ENCODE measurements around the gene CCDC12. TPM values are rescaled to one million over a fixed set of nuclear protein-coding genes. Genes with fewer than 3 reads are reported as not detected.

Gene CCDC12
- total RNA-seq, 1 donor from 2014 or later: 17.9 TPM

- DNase-seq (ENCODE audit: low spot score): no peak
- no peak overlapping the region for H3K4me3 Mint-ChIP-seq
- Histone ChIP-seq H4K20me1 (ENCODE audit: low read depth) (no peaks in the 10 kb centered on the region), H3K9me3 (ENCODE audit: low read depth) (no peaks in the 10 kb centered on the region), H3K36me3 (no peaks in the 10 kb centered on the region), H3F3A (ENCODE audit: low read depth) (no peaks in the 10 kb centered on the region), H3K27ac (no peak overlapping the region), H3K9ac (no peak overlapping the region), H3K27me3 (no peaks in the 10 kb centered on the region), H2AFZ (replicated peaks) (no peak overlapping the region), H3K4me2 (no peak overlapping the region), H3K4me3 (no peak overlapping the region), H3K4me1 (no peaks in the 10 kb centered on the region), H3K79me2 (ENCODE audit: low read depth) (no peaks in the 10 kb centered on the region)
- H3K27me3 Mint-ChIP-seq (ENCODE audit: insufficient read depth, low read depth): peaks cover 4% of the 10 kb centered on the region
- peaks cover 3% of the 10 kb centered on the region for H3K4me1 Mint-ChIP-seq
- no peaks in the 10 kb centered on the region for H3K9me3 Mint-ChIP-seq
- H3K36me3 Mint-ChIP-seq: no peaks in the 10 kb centered on the region
- TF ChIP-seq EZH2phosphoT487 (IDR thresholded peaks at IDR 0.05) (no peak), EZH2 (IDR thresholded peaks at IDR 0.05) (no peak)
- TF ChIP-seq, protein P1, sequence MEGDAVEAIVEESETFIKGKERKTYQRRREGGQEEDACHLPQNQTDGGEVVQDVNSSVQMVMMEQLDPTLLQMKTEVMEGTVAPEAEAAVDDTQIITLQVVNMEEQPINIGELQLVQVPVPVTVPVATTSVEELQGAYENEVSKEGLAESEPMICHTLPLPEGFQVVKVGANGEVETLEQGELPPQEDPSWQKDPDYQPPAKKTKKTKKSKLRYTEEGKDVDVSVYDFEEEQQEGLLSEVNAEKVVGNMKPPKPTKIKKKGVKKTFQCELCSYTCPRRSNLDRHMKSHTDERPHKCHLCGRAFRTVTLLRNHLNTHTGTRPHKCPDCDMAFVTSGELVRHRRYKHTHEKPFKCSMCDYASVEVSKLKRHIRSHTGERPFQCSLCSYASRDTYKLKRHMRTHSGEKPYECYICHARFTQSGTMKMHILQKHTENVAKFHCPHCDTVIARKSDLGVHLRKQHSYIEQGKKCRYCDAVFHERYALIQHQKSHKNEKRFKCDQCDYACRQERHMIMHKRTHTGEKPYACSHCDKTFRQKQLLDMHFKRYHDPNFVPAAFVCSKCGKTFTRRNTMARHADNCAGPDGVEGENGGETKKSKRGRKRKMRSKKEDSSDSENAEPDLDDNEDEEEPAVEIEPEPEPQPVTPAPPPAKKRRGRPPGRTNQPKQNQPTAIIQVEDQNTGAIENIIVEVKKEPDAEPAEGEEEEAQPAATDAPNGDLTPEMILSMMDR (IDR thresholded peaks at IDR 0.05): no peak
- H3K27ac Mint-ChIP-seq: peak overlapping the region; percentile 25
These were observed 23.1 kb upstream of the CCDC12 start for GRCh38 chr3:46999516-47000197.

GRCh38 chr3:46998852-46999515 lies 22.4 kb upstream of the CCDC12 start:
- H3K27ac ChIP-seq: no peak overlapping the region
- H3K36me3 ChIP-seq: no peaks in the 10 kb centered on the region
- no peak overlapping the region for H3K9ac ChIP-seq
- Mint-ChIP-seq H3K9me3 (no peaks in the 10 kb centered on the region), H3K4me3 (no peak overlapping the region), H3K36me3 (no peaks in the 10 kb centered on the region), H3K27me3 (ENCODE audit: insufficient read depth, low read depth) (peaks cover 4% of the 10 kb centered on the region), H3K27ac (no peak overlapping the region), H3K4me1 (peaks cover 3% of the 10 kb centered on the region)
- no peak overlapping the region for H3K4me2 ChIP-seq
- no peak for DNase-seq (ENCODE audit: low spot score)
- H2AFZ ChIP-seq (replicated peaks): no peak overlapping the region
- H3K27me3 ChIP-seq: no peaks in the 10 kb centered on the region
- no peaks in the 10 kb centered on the region for H3K9me3 ChIP-seq (ENCODE audit: low read depth)
- no peaks in the 10 kb centered on the region for H4K20me1 ChIP-seq (ENCODE audit: low read depth)
- TF ChIP-seq EZH2 (IDR thresholded peaks at IDR 0.05): no peak
- no peak for TF ChIP-seq EZH2phosphoT487 (IDR thresholded peaks at IDR 0.05)
- TF ChIP-seq, protein P1 (IDR thresholded peaks at IDR 0.05): no peak
- no peaks in the 10 kb centered on the region for H3K4me1 ChIP-seq
- H3K4me3 ChIP-seq: no peak overlapping the region
- no peaks in the 10 kb centered on the region for H3K79me2 ChIP-seq (ENCODE audit: low read depth)
- H3F3A ChIP-seq (ENCODE audit: low read depth): no peaks in the 10 kb centered on the region

- Histone ChIP-seq H3K9me3 (ENCODE audit: low read depth) (no peaks in the 10 kb centered on the region), H3K27me3 (no peaks in the 10 kb centered on the region), H3K4me2 (no peak overlapping the region), H3K79me2 (ENCODE audit: low read depth) (no peaks in the 10 kb centered on the region), H3K9ac (no peak overlapping the region), H3F3A (ENCODE audit: low read depth) (no peaks in the 10 kb centered on the region), H4K20me1 (ENCODE audit: low read depth) (no peaks in the 10 kb centered on the region), H2AFZ (replicated peaks) (no peak overlapping the region), H3K27ac (no peak overlapping the region), H3K36me3 (no peaks in the 10 kb centered on the region), H3K4me3 (no peak overlapping the region), H3K4me1 (no peaks in the 10 kb centered on the region)
- H3K36me3 Mint-ChIP-seq: no peaks in the 10 kb centered on the region
- H3K9me3 Mint-ChIP-seq: no peaks in the 10 kb centered on the region
- H3K4me3 Mint-ChIP-seq: no peak overlapping the region
- no peak for TF ChIP-seq EZH2 (IDR thresholded peaks at IDR 0.05)
- TF ChIP-seq, protein P1 (IDR thresholded peaks at IDR 0.05): peak; percentile 86
- H3K4me1 Mint-ChIP-seq: peaks cover 3% of the 10 kb centered on the region
- H3K27me3 Mint-ChIP-seq (ENCODE audit: insufficient read depth, low read depth): peaks cover 4% of the 10 kb centered on the region
- peak; percentile 84 for DNase-seq (ENCODE audit: low spot score)
- H3K27ac Mint-ChIP-seq: no peak overlapping the region
These were observed 21.7 kb upstream of the CCDC12 start for GRCh38 chr3:46998121-46998851.
